HG03457 (cell line): ENCODE results near the gene CBX2.
"Not testable (repeated sequence)": the region's sequence is repeated elsewhere in the genome, so short reads cannot be mapped to it uniquely, and the experiment has no call there.

ENCODE experiments used
- ATAC-seq: cut with Tn5 transposase; IDR thresholded peaks from one replicate; pipeline ENCODE4 v1.9.1; 2021; ENCODE audit warnings: moderate number of reproducible peaks; ENCODE audit not compliant: unreplicated experiment

CBX2 gene

DNA sequence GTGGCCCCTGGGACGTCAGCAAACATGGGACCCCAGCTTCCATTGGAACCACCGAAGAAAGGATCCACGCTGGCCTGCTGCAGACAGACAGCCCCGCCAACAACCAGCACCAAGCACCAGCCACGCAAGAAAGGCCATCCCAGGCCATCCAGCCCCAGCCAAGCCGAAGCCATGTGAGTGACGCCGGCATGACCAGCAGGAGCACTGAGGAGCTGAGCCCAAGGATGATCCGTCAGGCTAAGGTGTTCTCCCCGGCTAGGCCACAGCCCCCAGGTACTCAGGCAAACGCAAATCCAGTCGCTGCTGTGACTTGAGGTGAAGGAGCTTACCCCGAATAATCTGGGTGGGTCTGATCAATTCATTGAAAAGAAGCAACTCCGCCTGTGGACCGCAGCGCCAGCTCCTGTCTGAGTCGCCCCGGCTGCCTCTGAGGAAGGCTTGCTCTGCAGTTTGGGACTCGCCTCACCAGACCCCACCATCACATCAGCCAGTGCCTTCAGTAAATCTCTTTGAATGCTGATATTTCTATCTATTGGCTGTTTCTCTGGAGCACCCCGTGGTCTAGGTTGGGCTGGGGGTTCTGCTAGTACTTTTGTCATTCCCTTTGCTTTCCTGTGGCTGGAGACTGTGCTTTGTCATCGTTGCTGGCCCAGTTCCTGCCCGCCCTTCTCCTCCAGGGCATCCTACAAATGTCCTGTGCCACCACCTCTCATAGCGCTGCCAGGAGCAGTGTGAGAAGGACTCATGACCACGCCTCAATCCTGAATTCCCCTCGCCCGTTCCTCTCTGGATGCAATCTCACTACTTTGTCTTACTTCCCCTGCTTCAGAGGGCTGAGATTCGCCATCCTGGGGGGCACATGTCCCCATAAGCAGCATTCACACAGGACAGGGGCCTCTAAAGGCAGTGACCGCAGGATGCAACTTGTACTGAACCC, 8.1 kb upstream of the CBX2 start:
- no peak for ATAC-seq

DNA sequence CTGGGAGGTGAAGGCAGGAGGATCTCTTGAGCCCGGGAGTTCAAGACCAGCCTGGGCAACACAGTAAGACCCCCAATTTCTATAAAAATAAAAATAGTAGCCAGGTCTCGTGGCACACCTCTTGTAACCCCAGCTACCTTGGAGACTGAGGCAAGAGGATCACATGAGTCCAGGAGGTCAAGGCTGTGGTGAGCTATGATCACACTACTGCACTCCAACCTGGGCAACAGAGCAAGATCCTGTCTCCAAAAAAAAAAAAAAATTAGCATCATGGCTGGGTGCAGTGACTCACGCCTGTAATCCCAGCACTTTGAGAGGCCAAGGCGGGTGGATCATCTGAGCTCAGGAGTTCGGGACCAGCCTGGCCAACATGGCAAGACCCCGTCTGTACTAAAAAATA, 6.7 kb upstream of the CBX2 start:
- ATAC-seq = no peak

DNA sequence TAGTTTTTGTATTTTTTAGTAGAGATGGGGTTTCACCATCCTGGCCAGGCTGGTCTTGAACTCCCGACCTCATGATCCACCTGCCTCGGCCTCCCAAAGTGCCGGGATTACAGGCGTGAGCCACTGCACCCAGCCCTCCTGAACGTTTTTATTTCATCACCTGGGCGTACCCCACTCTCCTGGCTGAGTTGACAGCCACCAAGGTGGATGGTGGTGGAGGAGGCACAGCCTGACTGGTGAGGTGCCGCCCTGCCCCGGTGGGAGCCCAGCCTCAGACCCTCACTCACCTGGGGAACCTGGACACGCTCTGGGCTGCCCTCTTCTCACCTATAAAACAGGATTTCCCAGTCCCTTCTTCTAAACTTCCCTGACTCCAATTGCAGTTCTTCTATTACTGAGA, 5.2 kb upstream of the CBX2 start:
- ATAC-seq = not testable (repeated sequence)

DNA sequence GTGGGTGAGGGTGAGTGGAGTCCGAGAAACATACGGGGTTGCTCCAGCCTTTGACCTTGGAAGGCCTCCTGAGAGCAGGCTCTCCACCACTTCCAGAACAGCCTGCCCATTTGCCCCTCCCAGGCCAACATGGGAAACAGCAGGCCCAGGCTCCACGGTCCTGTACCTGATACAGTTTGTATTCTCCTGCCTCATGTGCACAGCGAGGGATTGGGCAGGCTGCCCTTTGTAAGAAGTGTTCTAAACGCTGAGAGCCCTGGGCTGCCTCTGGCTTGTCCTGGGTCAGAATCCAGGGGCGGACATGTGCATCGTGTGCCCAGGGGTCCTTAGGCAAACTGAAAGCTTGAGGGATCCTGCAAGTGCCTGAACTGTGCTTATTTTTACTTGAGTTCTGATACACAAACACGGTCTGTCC, 3.4 kb upstream of the CBX2 start:
- ATAC-seq = no peak

DNA sequence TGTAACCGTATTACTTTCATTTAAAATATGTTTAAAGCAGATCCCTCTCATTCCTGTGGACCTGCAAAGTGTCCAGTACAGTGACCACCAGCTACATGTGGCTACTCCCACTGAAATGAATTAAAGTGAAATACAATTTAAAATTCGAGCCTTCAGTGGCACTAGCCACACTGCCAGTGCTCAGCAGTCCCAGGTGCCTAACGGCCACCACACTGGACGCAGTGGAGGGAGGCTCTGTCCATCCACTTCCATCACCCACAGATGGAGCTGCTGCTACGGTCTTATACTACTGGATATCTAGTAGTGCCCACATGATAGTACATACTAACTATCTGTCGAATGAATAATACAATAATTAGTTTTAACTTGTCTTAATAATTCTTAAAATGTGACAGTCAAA, 2.3 kb upstream of the CBX2 start:
- ATAC-seq = no peak

DNA sequence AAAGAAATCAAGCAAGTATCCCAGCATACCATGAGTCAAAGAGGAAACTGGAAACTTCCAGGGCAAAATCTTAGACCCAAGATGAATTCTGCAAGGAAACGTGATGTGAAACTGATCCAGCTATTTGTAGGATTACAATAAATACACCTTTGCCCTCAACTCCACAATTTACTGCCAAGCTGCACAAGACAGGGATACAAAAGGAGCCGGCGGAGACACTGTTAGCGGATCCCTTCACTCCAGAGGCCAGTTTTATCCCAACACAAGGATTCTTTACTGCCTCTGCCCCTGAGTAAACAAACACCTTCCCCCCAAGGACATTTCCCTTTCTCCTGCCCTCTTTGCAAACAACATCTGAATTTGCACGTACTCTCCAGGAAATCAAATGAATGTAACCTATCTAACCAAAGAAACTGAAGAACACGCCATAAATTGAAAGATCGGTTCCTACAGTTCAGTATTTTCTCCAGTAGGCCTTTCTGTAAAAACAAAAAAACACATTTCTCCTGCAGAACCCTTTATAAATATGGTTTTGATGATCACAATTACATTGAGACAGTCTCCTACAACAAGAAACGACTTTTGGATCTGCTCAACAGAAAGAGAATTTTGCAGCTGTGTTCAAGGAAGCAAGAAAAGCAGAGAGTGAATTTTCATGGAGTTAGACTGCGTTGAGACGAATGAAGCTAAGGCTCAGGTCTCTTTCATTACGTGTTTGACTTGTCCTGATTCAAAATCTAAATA, 1.4 kb upstream of the CBX2 start:
- no peak for ATAC-seq

DNA sequence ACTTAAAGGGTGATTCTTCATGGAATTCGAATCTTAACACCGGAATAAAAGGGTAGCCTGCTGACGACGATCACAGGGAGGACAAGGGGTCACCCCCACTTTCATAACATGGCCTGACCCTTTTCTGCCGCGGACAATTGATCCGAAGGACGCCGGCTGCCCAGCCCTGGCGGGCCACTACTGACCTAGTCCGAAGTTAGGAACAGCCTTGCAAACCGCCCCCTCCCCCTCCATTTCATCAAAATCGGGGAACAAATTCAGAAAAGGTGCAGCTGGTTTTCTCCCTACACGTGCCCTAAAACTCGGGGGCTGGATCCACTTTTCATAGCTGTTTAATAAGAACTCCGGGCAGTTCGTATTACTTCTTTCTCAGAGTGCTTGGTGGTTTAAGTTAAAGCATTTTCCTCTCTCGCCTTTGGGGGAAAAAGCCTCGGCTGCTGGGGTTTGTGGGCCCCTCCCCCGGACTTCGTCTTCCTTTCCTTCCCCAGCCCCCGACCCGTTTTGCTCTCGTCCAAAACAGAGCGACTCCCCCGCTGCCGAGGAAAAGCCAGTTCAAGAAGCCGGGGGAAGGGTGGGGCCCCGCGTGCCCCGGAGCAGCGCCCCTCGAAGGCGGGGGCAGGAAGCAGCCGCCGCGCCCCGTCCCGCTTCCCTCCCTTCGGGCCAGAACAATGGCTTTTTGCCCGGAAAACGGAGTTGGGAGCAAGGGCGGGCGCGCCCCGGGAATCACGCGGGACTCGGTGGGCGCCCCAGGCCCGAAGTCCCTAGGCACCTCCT, 641 bp upstream of the CBX2 start:
- no peak for ATAC-seq

DNA sequence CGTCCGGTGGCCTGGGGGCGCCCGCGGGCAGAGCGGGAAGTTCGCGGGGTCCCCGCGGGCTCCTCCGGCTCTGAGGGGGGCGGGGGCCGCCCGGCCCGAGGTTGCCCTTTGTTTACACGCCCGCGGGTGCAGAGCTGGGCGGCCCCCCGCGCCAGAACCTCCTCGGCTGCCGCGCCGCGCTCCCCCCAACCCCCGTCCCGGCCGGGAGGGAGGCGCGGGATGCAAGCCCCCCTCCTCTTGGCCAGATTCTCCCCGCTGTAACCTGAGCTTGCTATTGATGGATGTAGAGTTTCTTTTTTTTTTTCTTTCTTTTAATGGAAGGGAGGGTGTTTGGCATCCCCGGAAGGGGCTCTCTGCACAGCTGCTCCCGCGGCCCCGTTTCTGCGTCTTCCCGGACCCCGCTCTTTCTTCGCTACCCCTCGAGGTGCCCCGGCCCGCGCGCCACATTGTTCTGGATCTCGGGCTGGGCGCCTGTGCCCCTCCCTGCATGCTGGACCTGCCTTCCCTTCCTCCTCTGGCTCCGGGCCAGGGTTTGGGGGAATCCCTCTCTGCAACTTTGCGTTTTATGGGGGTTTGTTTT, 646 bp downstream of the CBX2 start:
- ATAC-seq = no peak

DNA sequence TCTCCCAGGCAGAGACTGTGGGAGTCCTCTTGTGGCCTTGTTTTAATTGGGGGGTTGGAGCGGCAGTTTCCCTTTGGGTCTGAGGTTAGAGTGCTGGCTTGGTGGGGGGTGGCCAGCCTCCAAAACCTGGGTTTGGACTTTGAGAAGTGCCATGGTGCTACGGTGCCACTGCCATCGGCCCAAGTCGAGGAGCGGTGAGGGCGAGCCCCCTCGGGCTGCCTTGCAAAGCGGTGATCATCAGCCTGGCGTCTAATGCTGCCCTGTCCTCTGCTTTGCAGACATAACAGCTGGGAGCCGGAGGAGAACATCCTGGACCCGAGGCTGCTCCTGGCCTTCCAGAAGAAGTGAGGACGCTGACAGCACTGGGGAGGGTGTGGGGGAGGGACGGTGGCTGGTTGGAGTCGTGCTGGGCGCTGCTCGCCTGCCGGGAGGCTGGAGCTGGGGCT, 1.2 kb downstream of the CBX2 start:
- ATAC-seq = no peak

DNA sequence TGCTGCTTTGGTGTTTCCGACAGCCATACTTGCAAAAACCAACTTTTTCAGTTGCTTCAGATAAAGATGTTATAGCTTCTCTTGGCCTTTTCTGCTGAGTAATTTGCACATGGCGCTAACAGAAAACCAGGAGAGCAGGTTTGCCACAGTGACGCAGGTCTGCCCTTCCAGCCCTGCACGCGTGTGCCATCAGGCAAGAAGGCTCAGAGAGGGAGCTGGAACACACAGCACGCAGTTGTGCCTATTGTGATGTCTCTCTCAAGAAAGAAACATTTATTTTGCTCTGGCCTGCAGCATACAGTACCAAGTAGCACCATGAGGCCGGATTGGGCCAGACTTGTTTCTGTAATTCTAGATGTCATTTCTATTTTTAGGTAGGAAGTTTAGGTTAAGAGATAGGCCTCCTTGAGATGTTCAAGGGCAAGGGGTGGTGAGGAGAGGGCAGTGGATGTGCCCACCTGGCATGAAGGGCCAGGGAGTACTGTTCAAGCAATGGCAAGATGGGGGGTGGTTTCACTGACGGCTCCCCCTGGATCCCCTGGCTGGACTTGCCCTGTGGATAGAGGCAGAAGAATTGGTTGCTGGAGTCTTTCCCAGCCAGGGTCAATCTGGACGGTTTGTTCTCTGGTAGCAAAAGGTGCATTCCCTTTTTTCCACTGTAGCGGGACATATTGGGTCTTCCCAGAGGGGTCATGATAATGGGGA, 1.9 kb downstream of the CBX2 start:
- no peak for ATAC-seq

DNA sequence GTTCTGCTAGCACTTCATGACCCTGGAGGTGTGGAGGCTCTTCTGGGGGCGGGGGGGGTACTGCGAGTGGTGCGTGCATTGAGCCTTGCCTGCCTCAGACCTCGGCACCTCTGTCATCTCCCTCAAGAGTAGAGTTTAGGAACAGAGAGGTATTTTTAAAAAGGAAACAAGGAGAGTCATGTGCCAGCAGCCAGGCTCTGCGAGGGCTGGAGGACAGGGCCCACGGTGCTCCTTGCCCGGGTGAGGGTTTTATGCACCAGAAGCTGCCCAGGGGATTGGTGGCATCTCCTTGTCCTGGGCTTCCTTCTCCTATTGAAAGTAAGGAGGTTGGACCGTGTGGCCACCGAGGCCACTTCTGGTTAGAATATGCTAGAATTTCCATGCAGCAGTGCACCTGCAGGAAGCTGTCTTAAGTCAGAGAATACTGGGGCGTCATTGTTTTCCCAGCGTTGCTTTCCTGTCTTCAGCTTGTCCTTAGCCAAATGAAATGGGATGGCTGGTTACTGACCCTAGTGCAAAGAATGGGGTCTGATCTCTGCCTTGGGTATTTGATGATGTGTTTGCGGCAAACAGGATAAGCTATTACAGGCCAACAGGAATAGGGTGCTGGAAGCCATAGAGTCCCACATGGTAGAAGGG, 3.2 kb downstream of the CBX2 start:
- no peak for ATAC-seq

DNA sequence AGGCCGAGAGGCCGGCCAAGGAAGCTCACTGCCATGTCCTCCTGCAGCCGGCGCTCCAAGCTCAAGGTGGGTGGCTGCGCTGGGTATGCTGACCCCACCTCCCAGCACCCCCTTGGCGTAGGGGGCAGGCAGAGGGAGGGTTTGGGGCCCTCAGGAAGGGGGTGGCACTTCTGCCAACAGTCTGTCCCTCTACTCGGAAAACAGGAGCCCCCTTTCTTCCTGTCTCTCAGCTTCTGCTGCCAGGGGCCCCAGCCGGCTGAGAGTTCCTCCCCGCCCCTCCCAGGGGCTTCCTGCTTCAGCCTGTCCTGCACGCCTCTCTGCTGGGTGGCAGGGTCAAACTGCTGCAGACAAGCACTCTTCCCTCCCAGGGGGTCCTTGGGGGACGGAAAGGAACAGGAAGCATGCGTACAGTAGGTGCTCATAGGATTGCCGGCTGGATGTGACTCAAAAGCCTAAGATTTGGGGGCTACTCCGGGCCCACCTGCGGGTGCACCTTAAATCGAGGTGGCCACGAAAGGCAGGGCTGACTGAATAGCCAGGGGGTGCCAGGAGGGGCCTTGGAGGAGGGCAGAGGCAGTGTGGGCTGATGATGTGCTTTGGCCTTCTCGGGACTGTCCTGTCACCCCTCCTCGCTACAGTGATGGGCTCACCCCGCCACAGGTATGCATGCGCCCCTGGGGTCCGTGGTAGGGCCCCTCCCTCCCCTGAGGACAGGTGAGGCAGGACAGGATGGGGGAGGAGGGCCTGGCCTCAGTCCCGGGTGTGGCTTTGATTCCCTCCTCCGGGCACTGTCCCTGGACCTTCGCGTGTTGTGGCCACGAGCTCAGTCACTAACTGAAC, 4.0 kb downstream of the CBX2 start:
- no peak for ATAC-seq

DNA sequence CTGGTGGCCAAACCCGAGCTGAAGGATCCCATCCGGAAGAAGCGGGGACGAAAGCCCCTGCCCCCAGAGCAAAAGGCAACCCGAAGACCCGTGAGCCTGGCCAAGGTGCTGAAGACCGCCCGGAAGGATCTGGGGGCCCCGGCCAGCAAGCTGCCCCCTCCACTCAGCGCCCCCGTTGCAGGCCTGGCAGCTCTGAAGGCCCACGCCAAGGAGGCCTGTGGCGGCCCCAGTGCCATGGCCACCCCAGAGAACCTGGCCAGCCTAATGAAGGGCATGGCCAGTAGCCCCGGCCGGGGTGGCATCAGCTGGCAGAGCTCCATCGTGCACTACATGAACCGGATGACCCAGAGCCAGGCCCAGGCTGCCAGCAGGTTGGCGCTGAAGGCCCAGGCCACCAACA, 5.9 kb downstream of the CBX2 start:
- no peak for ATAC-seq

DNA sequence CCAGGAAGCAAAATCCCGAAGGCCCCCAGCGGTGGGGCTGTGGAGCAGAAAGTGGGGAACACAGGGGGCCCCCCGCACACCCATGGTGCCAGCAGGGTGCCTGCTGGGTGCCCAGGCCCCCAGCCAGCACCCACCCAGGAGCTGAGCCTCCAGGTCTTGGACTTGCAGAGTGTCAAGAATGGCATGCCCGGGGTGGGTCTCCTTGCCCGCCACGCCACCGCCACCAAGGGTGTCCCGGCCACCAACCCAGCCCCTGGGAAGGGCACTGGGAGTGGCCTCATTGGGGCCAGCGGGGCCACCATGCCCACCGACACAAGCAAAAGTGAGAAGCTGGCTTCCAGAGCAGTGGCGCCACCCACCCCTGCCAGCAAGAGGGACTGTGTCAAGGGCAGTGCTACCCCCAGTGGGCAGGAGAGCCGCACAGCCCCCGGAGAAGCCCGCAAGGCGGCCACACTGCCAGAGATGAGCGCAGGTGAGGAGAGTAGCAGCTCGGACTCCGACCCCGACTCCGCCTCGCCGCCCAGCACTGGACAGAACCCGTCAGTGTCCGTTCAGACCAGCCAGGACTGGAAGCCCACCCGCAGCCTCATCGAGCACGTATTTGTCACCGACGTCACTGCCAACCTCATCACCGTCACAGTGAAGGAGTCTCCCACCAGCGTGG, 6.5 kb downstream of the CBX2 start:
- ATAC-seq = no peak

DNA sequence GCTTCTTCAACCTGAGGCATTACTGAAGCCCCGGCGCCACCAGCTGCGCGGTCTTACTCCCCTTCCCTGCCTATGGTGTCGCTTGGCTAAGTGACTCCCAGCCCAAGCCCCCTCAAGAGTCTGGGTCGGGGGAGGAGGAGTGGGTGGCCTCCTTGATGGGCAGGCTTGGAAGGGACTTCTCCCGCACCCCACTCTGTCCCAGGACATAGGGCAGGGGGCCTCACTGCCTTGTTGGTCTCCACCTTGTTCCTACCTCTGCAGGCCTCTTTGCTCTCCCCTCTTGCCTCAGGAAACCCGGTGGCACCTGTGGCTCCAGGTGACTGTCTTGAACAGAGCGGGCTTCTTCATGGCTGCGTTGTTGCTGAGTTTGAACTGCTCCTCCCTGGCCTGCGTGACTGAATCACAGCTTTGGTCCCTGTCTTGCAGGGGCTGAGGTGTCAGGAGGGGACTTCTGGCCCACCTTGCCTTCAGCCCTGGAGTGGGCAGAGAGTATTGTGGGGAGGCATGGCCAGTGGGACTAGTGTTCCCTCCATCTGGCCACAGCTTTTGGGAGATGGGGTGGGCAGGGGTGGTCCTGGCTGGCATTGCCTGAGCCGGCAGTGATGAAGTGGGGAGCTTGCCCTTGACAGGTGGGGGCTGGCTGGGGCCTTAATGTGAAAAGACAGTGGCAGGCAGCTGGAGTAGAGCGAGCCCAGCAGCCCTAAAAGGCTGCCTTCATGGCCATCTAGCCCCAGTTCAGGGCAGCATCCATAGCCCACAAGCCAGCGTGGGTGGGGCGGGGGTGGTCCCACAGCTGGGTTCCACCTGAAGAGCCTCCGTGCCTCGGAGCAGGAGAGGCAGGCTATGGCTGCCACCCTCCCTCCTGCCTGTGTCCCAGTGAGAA, 7.3 kb downstream of the CBX2 start:
- no peak for ATAC-seq

DNA sequence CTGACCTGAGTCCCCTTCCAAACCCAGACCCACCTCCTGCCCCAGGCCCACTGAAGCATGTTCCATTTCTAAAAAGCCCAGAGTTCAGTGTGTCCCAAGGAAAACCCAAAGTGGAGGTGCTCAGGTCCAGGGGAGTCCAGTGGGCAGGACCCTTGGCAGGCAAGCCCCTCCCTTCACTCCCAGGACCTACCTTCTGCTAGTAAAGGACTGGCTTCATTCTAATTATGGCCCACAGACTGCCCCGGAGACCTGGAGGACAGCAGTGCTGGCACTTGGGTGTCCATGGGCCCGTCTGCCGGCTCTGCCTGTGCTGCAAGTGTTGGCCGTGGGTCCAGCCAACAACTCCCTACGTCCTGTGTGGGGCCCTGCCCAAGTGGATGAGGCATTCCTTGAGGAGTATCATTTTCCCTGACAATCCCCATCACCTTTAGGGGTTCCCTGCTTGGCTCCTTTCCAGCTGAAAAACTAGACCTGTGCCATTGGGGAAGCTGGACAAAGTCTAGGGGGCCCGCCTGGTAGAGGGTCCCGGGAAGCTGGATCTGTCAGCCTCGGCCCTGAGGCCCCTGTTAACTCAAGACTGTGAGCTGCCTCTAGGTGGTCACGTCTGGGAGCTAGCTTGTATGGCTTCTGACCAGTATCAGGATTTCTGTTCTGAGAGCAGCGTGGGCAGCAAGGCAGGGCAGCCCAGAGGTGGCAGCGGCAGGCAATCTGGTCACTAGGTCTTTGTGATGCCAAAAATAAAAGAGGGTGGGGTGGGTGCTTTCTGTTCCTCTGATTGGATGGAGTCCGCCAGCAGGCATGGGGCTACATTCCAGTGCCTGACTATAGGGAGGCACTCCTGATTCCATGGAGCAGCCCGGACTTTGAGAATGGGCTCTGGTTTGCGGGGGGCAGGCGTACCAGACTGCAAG, 8.2 kb downstream of the CBX2 start:
- ATAC-seq = no peak
